CD4-positive, alpha-beta T cell treated with Interleukin-12 subunit alpha and Interleukin-12 subunit beta, for 1 hour (primary cell): ENCODE measurements around the gene ZNF775.
"Not testable (repeated sequence)": the region's sequence is repeated elsewhere in the genome, so short reads cannot be mapped to it uniquely, and the experiment has no call there.

ENCODE experiments used
- DNase-seq: peaks from one replicate; pipeline ENCODE4 v3.0.0-alpha.2; 2020

The ZNF775 gene

GRCh38 chr7:150383710-150384397 is 4.7 kb downstream of the ZNF775 start:
- DNase-seq, result no peak

GRCh38 chr7:150384406-150385301 is 5.5 kb downstream of the ZNF775 start:
- DNase-seq, result no peak

GRCh38 chr7:150385302-150385723 is 6.2 kb downstream of the ZNF775 start:
- DNase-seq, result no peak

GRCh38 chr7:150385884-150386283 is 6.8 kb downstream of the ZNF775 start:
- DNase-seq, result not testable (repeated sequence)

- DNase-seq, result no peak
Measured at GRCh38 chr7:150388306-150388705, 9.2 kb downstream of the ZNF775 start.

GRCh38 chr7:150388709-150389531 is 9.8 kb downstream of the ZNF775 start:
- DNase-seq, result no peak

- no peak for DNase-seq
Measured at GRCh38 chr7:150389532-150389816, 10.3 kb downstream of the ZNF775 start.

- DNase-seq, result no peak
Measured at GRCh38 chr7:150390205-150390604, 11.1 kb downstream of the ZNF775 start.

GRCh38 chr7:150393325-150393724 is 14.2 kb downstream of the ZNF775 start:
- no peak for DNase-seq

GRCh38 chr7:150396426-150396825 is 17.3 kb downstream of the ZNF775 start:
- DNase-seq, result no peak

GRCh38 chr7:150396851-150397260 is 17.7 kb downstream of the ZNF775 start:
- DNase-seq, result no peak

- DNase-seq, result no peak
Measured at GRCh38 chr7:150397346-150398107, 18.4 kb downstream of the ZNF775 start.

- DNase-seq, result no peak
Measured at GRCh38 chr7:150398108-150398964, 19.2 kb downstream of the ZNF775 start.

- no peak for DNase-seq
Measured at GRCh38 chr7:150398965-150399320, 19.8 kb downstream of the ZNF775 start.

GRCh38 chr7:150399421-150400007 is 20.4 kb downstream of the ZNF775 start:
- DNase-seq, result no peak

- no peak for DNase-seq
Measured at GRCh38 chr7:150400008-150400787, 21.1 kb downstream of the ZNF775 start.

- no peak for DNase-seq
Measured at GRCh38 chr7:150400788-150401423, 21.8 kb downstream of the ZNF775 start.

GRCh38 chr7:150401424-150401790 is 22.3 kb downstream of the ZNF775 start:
- no peak for DNase-seq

- no peak for DNase-seq
Measured at GRCh38 chr7:150401861-150402631, 22.9 kb downstream of the ZNF775 start.
